H1 (cell line): ENCODE data around the gene TEAD1. TPM values are rescaled to one million over a fixed set of nuclear protein-coding genes. Genes with fewer than 3 reads are reported as not detected.

Source experiments
- BCL11A ChIP-seq, 2 experiments: IDR thresholded peaks; one replicate each; pipeline ENCODE4 v1.6.1; 2011; ENCODE audit warnings: low read depth in 2 of 2, low read length in 2 of 2, mild to moderate bottlenecking in 2 of 2
- CHD7 ChIP-seq: fragments of 300-600 bp; sonication (generic); IDR thresholded peaks from 2 replicates; pipeline ENCODE4 v1.7.1; 2012; ENCODE audit warnings: low read length, moderate library complexity, mild to moderate bottlenecking, inconsistent platforms; ENCODE audit not compliant: insufficient replicate concordance
- KDM5A ChIP-seq: fragments of 200-600 bp; IDR thresholded peaks from 2 replicates; pipeline ENCODE4 v1.7.1; 2012; ENCODE audit warnings: mild to moderate bottlenecking, low read length, inconsistent platforms, mixed read lengths
- MAX ChIP-seq: IDR thresholded peaks from 2 replicates; pipeline ENCODE4 v1.6.1; 2012; ENCODE audit warnings: inconsistent platforms
- POLR2AphosphoS5 ChIP-seq: IDR thresholded peaks from 2 replicates; pipeline ENCODE4 v1.6.1; 2011; ENCODE audit warnings: low read depth, low read length
- SIX5 ChIP-seq: IDR thresholded peaks from 2 replicates; pipeline ENCODE4 v1.6.1; 2011; ENCODE audit warnings: mild to moderate bottlenecking, low read depth, low read length
- SP1 ChIP-seq: IDR thresholded peaks from 2 replicates; pipeline ENCODE4 v1.6.1; 2011; ENCODE audit warnings: low read depth, low read length
- SUZ12 ChIP-seq: fragments of 200-600 bp; sonication (generic); IDR thresholded peaks from 2 replicates; pipeline ENCODE4 v1.6.1; 2012; ENCODE audit warnings: mild to moderate bottlenecking, inconsistent platforms, low read length, moderate library complexity, mixed read lengths
- TBP ChIP-seq: IDR thresholded peaks from 2 replicates; pipeline ENCODE4 v1.6.1; 2011; ENCODE audit warnings: low read depth, low read length, improper control_type of control experiment
- YY1 ChIP-seq: IDR thresholded peaks from 2 replicates; pipeline ENCODE4 v1.6.1; 2011; ENCODE audit warnings: low read depth, mild to moderate bottlenecking, low read length
- polyA plus RNA-seq, 7 experiments: library from polyadenylated mRNA; depleted of rRNA in 3 of 7; stranded (reverse) in 5 of 7; unstranded in 2 of 7; fragments of >200 nt in 5 of 7; fragments of 200-250 nt in 2 of 7; gene quantifications; 1 replicate in 5 of 7; 2 replicates in 1 of 7; 4 replicates in 1 of 7; pipeline versions ENCODE4 v1.2.1 to v1.2.3, GENCODE V29; 2011 to 2013; ENCODE audit warnings: missing spikeins in 2 of 7, mixed read lengths in 2 of 7
- total RNA-seq: library from RNA; stranded (reverse); fragmentation: NEBNext Ultra II Directional; extraction: Animal tissue kit (Norgen Biotek cat#: 25700); gene quantifications from 2 replicates; pipeline ENCODE4 v1.2.1, GENCODE V29; 2021
- TF ChIP-seq, protein P1 (sequence below): IDR thresholded peaks from 2 replicates; pipeline ENCODE4 v1.6.1; 2012; ENCODE audit warnings: low read length, inconsistent platforms

The TEAD1 gene
- total and polyA plus RNA-seq, 2 of the 8 experiments (the other 6 are each of a cell fraction or from before 2014, with no cell fraction given): 15.6 to 67.4 TPM

- TF ChIP-seq CHD7 (no peak), YY1 (no peak), SUZ12 (no peak), BCL11A (IDR thresholded peaks at IDR 0.05; ENCODE audit: low read depth in 2 of 2, low read length in 2 of 2) (no peak), TBP (no peak), POLR2AphosphoS5 (no peak), MAX (no peak), SP1 (no peak), KDM5A (no peak), SIX5 (no peak)
- TF ChIP-seq, protein P1, sequence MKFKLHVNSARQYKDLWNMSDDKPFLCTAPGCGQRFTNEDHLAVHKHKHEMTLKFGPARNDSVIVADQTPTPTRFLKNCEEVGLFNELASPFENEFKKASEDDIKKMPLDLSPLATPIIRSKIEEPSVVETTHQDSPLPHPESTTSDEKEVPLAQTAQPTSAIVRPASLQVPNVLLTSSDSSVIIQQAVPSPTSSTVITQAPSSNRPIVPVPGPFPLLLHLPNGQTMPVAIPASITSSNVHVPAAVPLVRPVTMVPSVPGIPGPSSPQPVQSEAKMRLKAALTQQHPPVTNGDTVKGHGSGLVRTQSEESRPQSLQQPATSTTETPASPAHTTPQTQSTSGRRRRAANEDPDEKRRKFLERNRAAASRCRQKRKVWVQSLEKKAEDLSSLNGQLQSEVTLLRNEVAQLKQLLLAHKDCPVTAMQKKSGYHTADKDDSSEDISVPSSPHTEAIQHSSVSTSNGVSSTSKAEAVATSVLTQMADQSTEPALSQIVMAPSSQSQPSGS: no peak
Observed at GRCh38 chr11:12711496-12711895, 37.3 kb downstream of the TEAD1 start (continued).
